H9 (cell line): ENCODE results near the gene PARP9. TPM values are rescaled to one million over a fixed set of nuclear protein-coding genes. Genes with fewer than 3 reads are reported as not detected.

Source experiments
- DNase-seq: peaks from one replicate; pipeline ENCODE4 v3.0.0-alpha.2; 2017
- H2AFZ ChIP-seq: one replicate; pipeline ENCODE4 v1.6.1; 2013; ENCODE audit warnings: mild to moderate bottlenecking, low read length, control low read depth, moderate library complexity
- H2AK5ac ChIP-seq: 2 replicates; pipeline ENCODE4 v1.6.1; 2013; ENCODE audit warnings: low read length, control low read depth, mixed read lengths; ENCODE audit not compliant: insufficient read length
- H2BK120ac ChIP-seq: one replicate; pipeline ENCODE4 v1.6.1; 2013; ENCODE audit warnings: low read depth, mild to moderate bottlenecking, low read length, control low read depth, inconsistent platforms; ENCODE audit not compliant: poor library complexity, severe bottlenecking
- H2BK12ac ChIP-seq: 2 replicates; pipeline ENCODE4 v1.6.1; 2013; ENCODE audit warnings: low read length, control low read depth, mixed read lengths, low read depth; ENCODE audit not compliant: insufficient read length
- H2BK15ac ChIP-seq: 2 replicates; pipeline ENCODE4 v1.6.1; 2013; ENCODE audit warnings: low read depth, low read length, control low read depth
- H2BK20ac ChIP-seq: one replicate; pipeline ENCODE4 v1.6.1; 2013; ENCODE audit warnings: low read depth, mild to moderate bottlenecking, low read length, control low read depth, inconsistent platforms; ENCODE audit not compliant: poor library complexity, severe bottlenecking
- H2BK5ac ChIP-seq: 2 replicates; pipeline ENCODE4 v1.6.1; 2013; ENCODE audit warnings: low read length, control low read depth, mixed read lengths; ENCODE audit not compliant: insufficient read length
- H3K14ac ChIP-seq: 2 replicates; pipeline ENCODE4 v1.6.1; 2013; ENCODE audit warnings: low read length, control low read depth; ENCODE audit not compliant: insufficient read depth
- H3K18ac ChIP-seq: 2 replicates; pipeline ENCODE4 v1.6.1; 2013; ENCODE audit warnings: low read depth, mild to moderate bottlenecking, mixed read lengths, low read length, control low read depth; ENCODE audit not compliant: insufficient read length
- H3K23ac ChIP-seq: 2 replicates; pipeline ENCODE4 v1.6.1; 2013; ENCODE audit warnings: low read length, control low read depth, mixed read lengths, low read depth; ENCODE audit not compliant: insufficient read length
- H3K23me2 ChIP-seq: 2 replicates; pipeline ENCODE4 v1.6.1; 2013; ENCODE audit warnings: low read depth, mild to moderate bottlenecking, mixed read lengths, low read length, control low read depth; ENCODE audit not compliant: insufficient read length, poor library complexity, severe bottlenecking
- H3K27ac ChIP-seq: 2 replicates; pipeline ENCODE4 v1.5.1; 2013; ENCODE audit warnings: low read length, control low read depth, mixed read lengths, low read depth; ENCODE audit not compliant: insufficient read length
- H3K27me3 ChIP-seq: 2 replicates; pipeline ENCODE4 v1.6.1; 2013; ENCODE audit warnings: low read length, control low read depth, inconsistent platforms; ENCODE audit not compliant: insufficient read depth
- H3K4ac ChIP-seq: 2 replicates; pipeline ENCODE4 v1.6.1; 2013; ENCODE audit warnings: low read depth, mild to moderate bottlenecking, control low read depth, inconsistent platforms, low read length, moderate library complexity
- H3K4me1 ChIP-seq: 2 replicates; pipeline ENCODE4 v1.6.1; 2013; ENCODE audit warnings: low read length, control low read depth, inconsistent platforms; ENCODE audit not compliant: insufficient read depth
- H3K4me2 ChIP-seq: 2 replicates; pipeline ENCODE4 v1.6.1; 2013; ENCODE audit warnings: low read length, control low read depth, mixed read lengths; ENCODE audit not compliant: insufficient read length, insufficient read depth
- H3K56ac ChIP-seq: 2 replicates; pipeline ENCODE4 v1.6.1; 2013; ENCODE audit warnings: low read depth, mild to moderate bottlenecking, mixed read lengths, low read length, control low read depth; ENCODE audit not compliant: insufficient read length
- H3K79me1 ChIP-seq: 2 replicates; pipeline ENCODE4 v1.6.1; 2013; ENCODE audit warnings: low read depth, mild to moderate bottlenecking, moderate library complexity, low read length, control low read depth, inconsistent platforms; ENCODE audit not compliant: insufficient read depth, poor library complexity, severe bottlenecking
- H3K79me2 ChIP-seq: 2 replicates; pipeline ENCODE4 v1.6.1; 2013; ENCODE audit warnings: low read length, control low read depth, inconsistent platforms; ENCODE audit not compliant: insufficient read depth
- H3K9ac ChIP-seq: 2 replicates; pipeline ENCODE4 v1.6.1; 2013; ENCODE audit warnings: low read length, control low read depth, mixed read lengths; ENCODE audit not compliant: insufficient read length; ENCODE audit errors: extremely low read depth
- H3K9me3 ChIP-seq: one replicate; pipeline ENCODE4 v1.6.1; 2013; ENCODE audit warnings: low read depth, low read length, inconsistent platforms; ENCODE audit not compliant: control insufficient read depth
- H3T11ph ChIP-seq: one replicate; pipeline ENCODE4 v1.6.1; 2013; ENCODE audit warnings: mild to moderate bottlenecking, low read length, control low read depth, inconsistent platforms
- H4K20me1 ChIP-seq: one replicate; pipeline ENCODE4 v1.6.1; 2013; ENCODE audit not compliant: control insufficient read depth, insufficient read length, insufficient read depth
- H4K5ac ChIP-seq: 2 replicates; pipeline ENCODE4 v1.6.1; 2013; ENCODE audit warnings: low read depth, mild to moderate bottlenecking, mixed read lengths, low read length, control low read depth; ENCODE audit not compliant: insufficient read length
- H4K8ac ChIP-seq: replicated peaks from 2 replicates; pipeline ENCODE4 v1.6.1; 2013; ENCODE audit warnings: low read length, control low read depth, mixed read lengths, low read depth; ENCODE audit not compliant: insufficient read length
- H4K91ac ChIP-seq: 2 replicates; pipeline ENCODE4 v1.6.1; 2013; ENCODE audit warnings: low read depth, mild to moderate bottlenecking, moderate library complexity, mixed read lengths, low read length, control low read depth; ENCODE audit not compliant: insufficient read length
- H3K27ac Mint-ChIP-seq, 3 experiments: 2 replicates in 2 of 3; 3 replicates in 1 of 3; pipeline ENCODE4 v1.8.0; 2020 to 2021; ENCODE audit warnings: mixed read lengths in 3 of 3, mild to moderate bottlenecking in 1 of 3, moderate library complexity in 1 of 3
- H3K27me3 Mint-ChIP-seq: 2 replicates; pipeline ENCODE4 v1.8.0; 2021; ENCODE audit warnings: low read depth, mild to moderate bottlenecking, moderate library complexity, mixed read lengths
- H3K36me3 Mint-ChIP-seq, 3 experiments: 2 replicates in 2 of 3; 3 replicates in 1 of 3; pipeline ENCODE4 v1.8.0; 2020 to 2021; ENCODE audit warnings: low read depth in 3 of 3, mixed read lengths in 3 of 3; ENCODE audit not compliant: insufficient read depth in 1 of 3
- H3K4me1 Mint-ChIP-seq, 2 experiments: 2 replicates each; pipeline ENCODE4 v1.8.0; 2020; ENCODE audit warnings: mixed read lengths in 2 of 2
- H3K4me3 Mint-ChIP-seq, 2 experiments: 2 replicates in 1 of 2; 3 replicates in 1 of 2; pipeline ENCODE4 v1.8.0; 2020 to 2021; ENCODE audit warnings: mild to moderate bottlenecking in 2 of 2, mixed read lengths in 2 of 2, moderate library complexity in 1 of 2
- H3K9me3 Mint-ChIP-seq, 2 experiments: 2 replicates in 1 of 2; 3 replicates in 1 of 2; pipeline ENCODE4 v1.8.0; 2020; ENCODE audit warnings: mild to moderate bottlenecking in 2 of 2, mixed read lengths in 2 of 2, moderate library complexity in 1 of 2
- WGBS: extraction: QIAGEN DNeasy Blood & Tissue Kit; methylation state at CpG from one replicate; pipeline ENCODE4 v1.1.7; 2013; ENCODE audit warnings: missing lambda C conversion rate, low lambda C conversion rate, mixed read lengths; ENCODE audit not compliant: insufficient read length; ENCODE audit errors: extremely low coverage; 5-methylcytosine and 5-hydroxymethylcytosine counted together
- total RNA-seq: library from RNA; stranded (reverse); gene quantifications from 2 replicates; pipeline ENCODE4 v1.2.1, GENCODE V29; 2021
- TF ChIP-seq, protein P1 (sequence below): fragments of 200-600 bp; sonication (generic); conservative IDR thresholded peaks from 3 replicates; pipeline ENCODE4 v1.8.0; 2021; ENCODE audit warnings: antibody characterized with exemption, mild to moderate bottlenecking

The PARP9 gene
- total RNA-seq, 1 experiment from 2014 or later: 3.4 TPM

DNA sequence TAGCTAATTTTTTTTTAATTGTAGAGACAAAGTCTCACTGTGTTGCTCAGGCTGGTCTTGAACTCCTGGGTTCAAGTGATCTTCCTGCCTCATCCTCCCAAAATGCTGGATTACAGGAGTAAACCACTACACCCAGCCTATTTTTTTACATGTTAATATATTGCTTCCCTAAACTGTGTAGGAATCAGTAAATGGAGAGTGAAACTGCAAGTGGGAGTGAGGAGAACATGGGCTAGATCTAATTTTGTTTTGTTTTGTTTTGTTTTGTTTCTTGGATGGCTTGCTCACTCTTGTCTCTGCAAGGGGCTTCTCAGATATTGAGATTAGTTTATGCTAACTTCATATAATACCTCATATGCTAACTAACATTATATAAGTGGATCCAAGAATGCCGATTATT, 44.8 kb upstream of the PARP9 start:
- Histone ChIP-seq H3K4ac (no peak overlapping the region), H3K9me3 (no peaks in the 10 kb centered on the region), H3K4me1 (no peaks in the 10 kb centered on the region), H4K5ac (no peak overlapping the region), H3K79me1 (no peaks in the 10 kb centered on the region), H2AK5ac (no peak overlapping the region), H3K56ac (no peak overlapping the region), H2BK20ac (no peak overlapping the region), H3K18ac (no peak overlapping the region), H2BK12ac (no peak overlapping the region), H3K4me2 (no peak overlapping the region), H3K23me2 (no peaks in the 10 kb centered on the region), H4K8ac (no peak overlapping the region), H4K91ac (no peak overlapping the region), H3K27me3 (no peaks in the 10 kb centered on the region), H3K9ac (no peak overlapping the region), H2BK5ac (no peak overlapping the region), H3K79me2 (no peaks in the 10 kb centered on the region), H4K20me1 (no peaks in the 10 kb centered on the region), H2AFZ (no peak overlapping the region), H3K23ac (no peak overlapping the region), H2BK120ac (no peak overlapping the region), H2BK15ac (no peak overlapping the region), H3T11ph (no peak overlapping the region), H3K14ac (no peak overlapping the region), H3K27ac (no peak overlapping the region)
- no peaks in the 10 kb centered on the region for H3K9me3 Mint-ChIP-seq
- WGBS: no CpG with 5 or more reads among the region's 1 CpG
- no peak overlapping the region for H3K27ac Mint-ChIP-seq
- no peaks in the 10 kb centered on the region for H3K36me3 Mint-ChIP-seq
- no peaks in the 10 kb centered on the region for H3K27me3 Mint-ChIP-seq
- no peak for DNase-seq
- no peak overlapping the region for H3K4me3 Mint-ChIP-seq
- TF ChIP-seq, protein P1, sequence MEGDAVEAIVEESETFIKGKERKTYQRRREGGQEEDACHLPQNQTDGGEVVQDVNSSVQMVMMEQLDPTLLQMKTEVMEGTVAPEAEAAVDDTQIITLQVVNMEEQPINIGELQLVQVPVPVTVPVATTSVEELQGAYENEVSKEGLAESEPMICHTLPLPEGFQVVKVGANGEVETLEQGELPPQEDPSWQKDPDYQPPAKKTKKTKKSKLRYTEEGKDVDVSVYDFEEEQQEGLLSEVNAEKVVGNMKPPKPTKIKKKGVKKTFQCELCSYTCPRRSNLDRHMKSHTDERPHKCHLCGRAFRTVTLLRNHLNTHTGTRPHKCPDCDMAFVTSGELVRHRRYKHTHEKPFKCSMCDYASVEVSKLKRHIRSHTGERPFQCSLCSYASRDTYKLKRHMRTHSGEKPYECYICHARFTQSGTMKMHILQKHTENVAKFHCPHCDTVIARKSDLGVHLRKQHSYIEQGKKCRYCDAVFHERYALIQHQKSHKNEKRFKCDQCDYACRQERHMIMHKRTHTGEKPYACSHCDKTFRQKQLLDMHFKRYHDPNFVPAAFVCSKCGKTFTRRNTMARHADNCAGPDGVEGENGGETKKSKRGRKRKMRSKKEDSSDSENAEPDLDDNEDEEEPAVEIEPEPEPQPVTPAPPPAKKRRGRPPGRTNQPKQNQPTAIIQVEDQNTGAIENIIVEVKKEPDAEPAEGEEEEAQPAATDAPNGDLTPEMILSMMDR: no peak
- H3K4me1 Mint-ChIP-seq: peaks cover 0 to 7% of the 10 kb centered on the region in 2 experiments; a peak in 2 of 4 replicates
